NCI-H82 (cell line): ENCODE measurements around the gene MAP4K4.

Source experiments
- DNase-seq: peaks from one replicate; lab custom pipeline; 2025; lab: John Stamatoyannopoulos, UW

MAP4K4 gene

GRCh38 chr2:101843471-101843870 is 146.0 kb downstream of the MAP4K4 start:
- DNase-seq: no peak

GRCh38 chr2:101844055-101844635 is 146.6 kb downstream of the MAP4K4 start:
- no peak for DNase-seq

GRCh38 chr2:101846973-101847372 is 149.5 kb downstream of the MAP4K4 start:
- DNase-seq: no peak

GRCh38 chr2:101847661-101848339 is 150.3 kb downstream of the MAP4K4 start:
- no peak for DNase-seq

GRCh38 chr2:101848769-101849410 is 151.4 kb downstream of the MAP4K4 start:
- no peak for DNase-seq

- DNase-seq: no peak
Measured at GRCh38 chr2:101850450-101850849, 152.9 kb downstream of the MAP4K4 start.

GRCh38 chr2:101850991-101851390 is 153.5 kb downstream of the MAP4K4 start:
- no peak for DNase-seq

GRCh38 chr2:101852824-101853223 is 155.3 kb downstream of the MAP4K4 start:
- no peak for DNase-seq

GRCh38 chr2:101854877-101855276 is 157.4 kb downstream of the MAP4K4 start:
- DNase-seq: no peak

- DNase-seq: no peak
Measured at GRCh38 chr2:101855776-101856175, 158.3 kb downstream of the MAP4K4 start.

GRCh38 chr2:101858246-101858645 is 160.7 kb downstream of the MAP4K4 start:
- DNase-seq: no peak

GRCh38 chr2:101858910-101859309 is 161.4 kb downstream of the MAP4K4 start:
- no peak for DNase-seq

- DNase-seq: no peak
Measured at GRCh38 chr2:101859604-101860003, 162.1 kb downstream of the MAP4K4 start.

GRCh38 chr2:101860157-101860556 is 162.7 kb downstream of the MAP4K4 start:
- no peak for DNase-seq

GRCh38 chr2:101860782-101861181 is 163.3 kb downstream of the MAP4K4 start:
- no peak for DNase-seq

GRCh38 chr2:101861382-101861781 is 163.9 kb downstream of the MAP4K4 start:
- DNase-seq: no peak

GRCh38 chr2:101863534-101863933 is 166.0 kb downstream of the MAP4K4 start:
- no peak for DNase-seq

- no peak for DNase-seq
Measured at GRCh38 chr2:101864426-101864825, 166.9 kb downstream of the MAP4K4 start.

- DNase-seq: no peak
Measured at GRCh38 chr2:101868525-101868924, 171.0 kb downstream of the MAP4K4 start.

- no peak for DNase-seq
Measured at GRCh38 chr2:101869527-101869926, 172.0 kb downstream of the MAP4K4 start.

GRCh38 chr2:101870444-101870843 is 172.9 kb downstream of the MAP4K4 start:
- DNase-seq: no peak

- no peak for DNase-seq
Measured at GRCh38 chr2:101871480-101871879, 174.0 kb downstream of the MAP4K4 start.

- no peak for DNase-seq
Measured at GRCh38 chr2:101872480-101872879, 175.0 kb downstream of the MAP4K4 start.
